Measurements from ENCODE around the gene PTPRF. TPM values are rescaled to one million over a fixed set of nuclear protein-coding genes. Genes with fewer than 3 reads are reported as not detected.

PTPRF gene
- total RNA-seq, 2 donors from 2014 or later, result 7.4 to 27.7 TPM

DNA sequence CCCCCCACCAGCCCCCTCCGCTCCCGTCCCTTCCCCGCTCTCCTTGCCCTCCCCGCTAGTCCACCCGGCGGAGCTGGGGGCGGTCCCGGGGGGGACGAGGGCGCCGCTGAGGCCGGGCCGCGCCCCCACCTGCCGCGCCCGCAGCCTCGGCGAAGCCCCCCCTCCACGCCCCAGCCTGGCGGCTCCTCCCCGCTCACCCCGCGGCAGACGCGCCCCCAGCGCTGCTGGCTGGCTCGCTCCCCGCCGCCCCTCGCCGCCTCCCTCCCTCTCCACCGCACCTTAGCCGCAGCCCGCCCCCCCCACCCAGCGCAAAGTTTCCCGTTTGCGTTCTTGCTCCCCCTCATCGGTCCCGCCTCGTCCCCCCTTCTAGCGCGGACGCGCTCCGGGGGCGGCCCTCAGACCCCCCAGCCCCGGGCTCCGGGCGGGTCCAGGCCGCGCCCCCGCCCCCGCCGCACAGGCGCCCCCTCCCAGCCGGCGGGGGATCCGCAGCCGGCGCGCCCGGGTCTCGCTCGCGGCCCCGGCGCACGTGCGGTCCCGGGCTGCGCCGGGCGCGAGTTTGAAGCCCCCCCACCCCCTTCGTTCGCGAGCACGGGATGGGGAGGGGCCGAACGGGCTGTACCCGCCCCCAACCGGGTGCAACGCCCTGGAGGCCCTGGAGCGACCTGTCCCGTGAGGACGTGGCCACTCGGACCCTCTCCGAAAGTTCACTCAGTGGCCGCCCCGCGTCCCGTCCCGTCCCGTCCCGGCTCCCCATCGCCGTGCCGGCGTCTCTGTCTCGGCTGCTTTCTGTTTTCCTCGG, 623 bp downstream of the PTPRF start:
- TF ChIP-seq, protein P1, sequence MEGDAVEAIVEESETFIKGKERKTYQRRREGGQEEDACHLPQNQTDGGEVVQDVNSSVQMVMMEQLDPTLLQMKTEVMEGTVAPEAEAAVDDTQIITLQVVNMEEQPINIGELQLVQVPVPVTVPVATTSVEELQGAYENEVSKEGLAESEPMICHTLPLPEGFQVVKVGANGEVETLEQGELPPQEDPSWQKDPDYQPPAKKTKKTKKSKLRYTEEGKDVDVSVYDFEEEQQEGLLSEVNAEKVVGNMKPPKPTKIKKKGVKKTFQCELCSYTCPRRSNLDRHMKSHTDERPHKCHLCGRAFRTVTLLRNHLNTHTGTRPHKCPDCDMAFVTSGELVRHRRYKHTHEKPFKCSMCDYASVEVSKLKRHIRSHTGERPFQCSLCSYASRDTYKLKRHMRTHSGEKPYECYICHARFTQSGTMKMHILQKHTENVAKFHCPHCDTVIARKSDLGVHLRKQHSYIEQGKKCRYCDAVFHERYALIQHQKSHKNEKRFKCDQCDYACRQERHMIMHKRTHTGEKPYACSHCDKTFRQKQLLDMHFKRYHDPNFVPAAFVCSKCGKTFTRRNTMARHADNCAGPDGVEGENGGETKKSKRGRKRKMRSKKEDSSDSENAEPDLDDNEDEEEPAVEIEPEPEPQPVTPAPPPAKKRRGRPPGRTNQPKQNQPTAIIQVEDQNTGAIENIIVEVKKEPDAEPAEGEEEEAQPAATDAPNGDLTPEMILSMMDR (IDR thresholded peaks at IDR 0.05), result no peak
- DNase-seq (ENCODE audit: low spot score), result no peak

DNA sequence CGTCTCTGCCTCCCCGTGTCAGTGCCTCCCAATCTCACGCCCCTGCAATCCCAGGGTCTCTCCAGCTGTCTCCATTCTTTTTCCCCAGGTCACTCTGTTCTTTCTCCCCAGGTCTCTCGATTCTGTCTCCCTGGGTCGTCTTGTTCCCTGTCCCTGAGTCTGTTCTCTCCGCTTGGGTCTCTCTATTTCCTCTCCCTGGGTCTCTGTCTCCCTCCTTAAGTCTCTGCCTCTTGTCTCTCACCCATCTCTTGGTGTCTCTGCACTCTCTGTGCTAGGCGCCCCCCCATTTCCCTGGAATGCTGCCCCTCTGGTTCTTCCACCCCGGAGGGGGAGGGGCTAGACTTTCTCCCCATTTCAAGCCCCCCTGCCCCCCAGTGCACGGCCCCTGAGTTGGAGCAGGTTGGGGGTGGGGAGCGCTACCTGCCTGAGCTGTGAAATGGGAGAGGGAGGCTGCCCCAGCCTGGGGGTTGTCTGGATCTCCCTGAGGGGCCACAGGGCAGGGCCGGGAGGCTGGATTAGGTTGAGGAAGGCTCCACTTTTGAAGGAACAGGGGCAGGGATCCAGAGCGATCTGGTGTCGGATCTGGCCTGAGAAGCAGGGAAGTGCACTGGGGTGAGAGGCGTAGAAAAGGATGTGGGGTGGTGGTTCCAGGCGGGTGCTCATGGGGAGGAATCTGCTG, 1.4 kb downstream of the PTPRF start:
- Histone ChIP-seq H3K27ac (peak overlapping the region in 1 of 2 donors; percentile 35), H3K4me3 (peak overlapping the region; percentile 76 to 77), H3K4me1 (peaks cover 0 to 18% of the 10 kb centered on the region in 2 donors), H3K27me3 (no peaks in the 10 kb centered on the region), H3K36me3 (no peaks in the 10 kb centered on the region), H3K9me3 (no peaks in the 10 kb centered on the region)
- TF ChIP-seq, protein P1 (IDR thresholded peaks at IDR 0.05), result no peak
- no peak for DNase-seq (ENCODE audit: low spot score)

More for the DNA sequence above, 623 bp downstream of the PTPRF start:
- Histone ChIP-seq H3K36me3 (no peaks in the 10 kb centered on the region), H3K4me3 (peak overlapping the region; percentile 76 to 77), H3K9me3 (no peaks in the 10 kb centered on the region), H3K27me3 (no peaks in the 10 kb centered on the region), H3K4me1 (peaks cover 0 to 18% of the 10 kb centered on the region in 2 donors), H3K27ac (peak overlapping the region; percentile 62 to 69)

DNA sequence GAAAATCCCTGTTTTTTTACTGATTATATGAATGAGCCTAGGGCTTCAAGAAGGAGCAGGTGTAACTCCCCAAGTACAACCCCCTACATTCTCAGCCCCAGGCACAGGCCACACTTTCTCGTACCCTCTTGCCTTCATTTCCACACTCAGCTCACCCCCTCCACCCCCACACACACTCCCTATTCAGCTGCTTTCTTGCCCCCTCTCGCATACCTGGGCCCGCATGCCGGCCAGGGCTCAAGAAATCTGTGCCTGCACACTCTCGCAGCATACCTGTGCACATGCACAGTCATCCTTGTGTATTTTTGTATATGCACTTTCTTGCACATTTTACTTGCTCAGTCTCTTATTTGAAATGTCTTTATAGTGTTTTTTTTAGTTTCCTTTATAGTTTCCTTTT, 2.0 kb downstream of the PTPRF start:
- no peak for DNase-seq (ENCODE audit: low spot score)
- no peak overlapping the region for H3K27ac ChIP-seq
- H3K36me3 ChIP-seq, result no peaks in the 10 kb centered on the region
- TF ChIP-seq, protein P1 (IDR thresholded peaks at IDR 0.05), result no peak
- H3K27me3 ChIP-seq, result no peaks in the 10 kb centered on the region
- H3K9me3 ChIP-seq, result no peaks in the 10 kb centered on the region
- H3K4me1 ChIP-seq, result peaks cover 0 to 18% of the 10 kb centered on the region in 2 donors
- no peak overlapping the region for H3K4me3 ChIP-seq

DNA sequence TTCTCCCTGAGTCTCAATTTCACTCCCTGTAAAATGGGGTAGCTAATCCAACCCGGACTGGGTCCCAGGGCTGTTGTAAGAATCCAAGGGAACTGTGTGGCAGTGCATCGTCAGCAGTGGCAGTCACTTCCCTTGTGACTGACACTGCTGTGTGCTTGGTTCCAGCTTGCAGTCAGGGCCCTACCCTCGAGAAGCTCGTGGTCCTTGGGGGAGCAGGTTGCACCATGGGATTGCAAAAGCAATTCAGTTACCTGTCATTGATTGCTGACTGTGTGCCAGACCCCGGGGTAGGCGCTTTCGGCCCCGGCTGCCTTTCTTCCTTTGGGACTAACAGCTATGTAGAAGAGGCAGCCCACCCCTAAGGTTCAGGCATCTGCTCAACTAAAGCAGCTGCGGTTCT, 2.9 kb downstream of the PTPRF start:
- H3K4me1 ChIP-seq, result peaks cover 0 to 18% of the 10 kb centered on the region in 2 donors
- no peak overlapping the region for H3K4me3 ChIP-seq
- TF ChIP-seq, protein P1 (IDR thresholded peaks at IDR 0.05), result no peak
- H3K27ac ChIP-seq, result no peak overlapping the region
- H3K36me3 ChIP-seq, result no peaks in the 10 kb centered on the region
- no peak for DNase-seq (ENCODE audit: low spot score)
- no peaks in the 10 kb centered on the region for H3K27me3 ChIP-seq
- H3K9me3 ChIP-seq, result no peaks in the 10 kb centered on the region

DNA sequence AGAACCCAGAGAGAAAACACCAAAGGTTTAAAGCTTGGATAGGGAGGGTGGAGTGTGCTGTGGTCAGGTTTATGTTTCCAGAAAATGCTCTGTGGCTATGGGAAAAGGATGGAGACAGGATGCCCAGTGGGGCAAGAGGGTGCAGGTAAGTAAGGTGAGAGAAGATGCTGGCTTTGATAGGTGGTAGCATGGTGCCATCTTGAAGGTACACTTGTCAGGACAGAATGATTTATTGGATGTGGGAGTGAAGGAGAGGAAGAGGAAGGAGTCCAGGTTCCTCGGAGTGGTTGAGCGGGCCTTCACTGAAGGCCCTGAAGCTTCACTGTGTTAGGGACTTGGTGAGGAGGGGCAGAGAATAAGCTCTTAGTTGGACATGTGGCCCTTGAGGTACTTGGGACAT, 3.6 kb downstream of the PTPRF start:
- Histone ChIP-seq H3K9me3 (no peaks in the 10 kb centered on the region), H3K4me1 (peaks cover 0 to 17% of the 10 kb centered on the region in 2 donors), H3K27me3 (no peaks in the 10 kb centered on the region), H3K4me3 (no peak overlapping the region), H3K27ac (no peak overlapping the region), H3K36me3 (no peaks in the 10 kb centered on the region)
- TF ChIP-seq, protein P1 (IDR thresholded peaks at IDR 0.05), result no peak
- no peak for DNase-seq (ENCODE audit: low spot score)
